ENCODE results near the gene OTOA.
"Not testable (repeated sequence)": the region's sequence is repeated elsewhere in the genome, so short reads cannot be mapped to it uniquely, and the experiment has no call there.

OTOA gene

DNA sequence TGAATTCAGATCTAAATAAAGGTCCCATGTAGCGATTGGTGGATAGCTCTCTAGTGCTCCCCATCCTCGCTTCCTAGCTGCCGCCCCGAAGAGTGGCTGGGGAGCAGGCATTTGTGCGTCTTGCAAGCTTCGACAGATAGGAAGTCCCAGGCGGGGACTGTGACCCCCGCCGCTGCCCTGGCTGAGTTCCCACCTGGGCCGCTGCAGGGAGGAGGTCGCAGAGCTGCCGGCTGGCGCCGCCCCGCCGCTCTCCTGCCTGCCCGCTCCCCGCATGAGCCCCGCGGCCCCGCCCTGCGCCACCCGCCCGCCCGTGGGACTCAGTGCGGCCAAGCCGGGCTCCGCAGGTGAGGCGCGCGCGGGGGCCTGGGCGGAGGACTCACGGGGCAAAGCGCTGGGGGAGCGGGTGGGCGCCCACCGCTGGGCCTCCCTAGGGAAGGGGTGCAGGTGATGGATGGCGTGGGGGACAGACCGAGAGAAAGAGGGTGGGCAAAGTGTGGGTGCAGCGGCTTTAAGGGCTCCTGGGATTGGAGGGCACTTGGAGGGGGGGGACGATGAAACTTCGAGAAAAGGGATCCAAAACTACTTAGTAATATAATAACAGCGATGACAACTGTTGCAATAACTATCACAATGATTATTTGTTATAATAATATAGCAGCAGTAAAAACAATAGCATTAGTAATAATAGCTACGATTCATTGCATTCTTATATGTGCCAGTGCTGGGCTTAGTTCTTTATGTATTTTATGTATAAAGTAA, at the start of gene OTOA:
Gene OTOA, plus strand, starts transcription at position 80 of the 759 bp plus-strand sequence. CDS start 14,547 bp downstream, outside the sequence.
- no peak for DNase-seq (ENCODE audit: extremely low spot score, insufficient read length, low read depth)
- no peak for FAIRE-seq

- DNase-seq (ENCODE audit: extremely low spot score, insufficient read length, low read depth) (no peak), FAIRE-seq (no peak)
Measured at GRCh38 chr16:21614896-21615295, 48.9 kb upstream of the OTOA start.

DNA sequence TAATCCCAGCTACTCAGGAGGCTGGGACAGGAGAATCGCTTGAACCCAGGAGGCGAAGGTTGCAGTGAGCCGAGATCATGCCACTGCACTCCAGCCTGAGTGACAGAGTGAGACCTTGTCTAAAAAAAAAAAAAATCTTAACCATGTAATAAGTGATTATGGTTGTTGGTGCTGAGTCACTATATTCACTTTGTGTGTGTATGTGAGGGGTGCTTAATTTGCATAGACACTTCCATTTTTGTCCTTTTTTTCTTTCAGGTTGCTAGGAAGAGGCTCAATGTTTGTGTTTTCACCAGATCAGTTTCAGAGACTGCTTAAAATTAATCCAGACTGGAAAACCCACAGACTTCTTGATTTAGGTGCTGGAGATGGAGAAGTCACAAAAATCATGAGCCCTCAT, 46.2 kb upstream of the OTOA start:
- DNase-seq (ENCODE audit: extremely low spot score, insufficient read length, low read depth) = no peak
- peak; percentile 18 for FAIRE-seq

GRCh38 chr16:21618281-21618680, 45.5 kb upstream of the OTOA start:
- DNase-seq (ENCODE audit: extremely low spot score, insufficient read length, low read depth) (no peak), FAIRE-seq (no peak)

DNA sequence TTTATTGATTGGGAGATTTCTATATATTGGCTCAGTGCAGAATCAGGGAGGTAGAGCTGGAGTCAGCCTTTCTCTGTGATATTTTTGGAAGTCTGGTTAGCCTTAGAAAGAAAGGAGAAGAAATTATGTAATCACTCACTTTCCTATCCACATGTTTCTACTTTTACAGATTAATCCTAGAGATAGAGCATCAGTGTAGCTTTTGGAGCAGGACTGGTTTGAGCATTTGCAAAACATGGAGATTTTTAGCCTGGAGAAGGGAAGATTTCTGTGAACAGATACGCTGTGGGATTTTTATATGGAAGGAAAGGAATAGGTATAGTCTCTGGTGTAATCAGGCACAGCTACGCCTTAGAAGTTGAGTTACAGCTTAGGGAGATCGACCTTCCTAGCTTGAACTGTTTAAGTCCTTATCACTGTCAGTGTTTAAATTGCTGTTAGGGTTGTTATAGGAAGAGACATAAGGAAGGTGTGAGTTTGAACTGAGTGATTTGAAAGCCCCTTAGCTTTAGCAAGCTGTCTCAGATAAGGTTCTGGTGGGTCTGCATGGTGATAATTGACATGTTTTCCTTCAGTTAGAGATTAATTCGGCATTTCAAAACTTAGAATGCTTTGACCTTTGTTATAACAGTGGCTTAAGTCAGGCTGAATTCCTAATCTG, 43.9 kb upstream of the OTOA start:
- FAIRE-seq (no peak), DNase-seq (ENCODE audit: extremely low spot score, insufficient read length, low read depth) (no peak)

- DNase-seq (ENCODE audit: extremely low spot score, insufficient read length, low read depth) (no peak), FAIRE-seq (no peak)
Measured at GRCh38 chr16:21620592-21620991, 43.2 kb upstream of the OTOA start.

DNA sequence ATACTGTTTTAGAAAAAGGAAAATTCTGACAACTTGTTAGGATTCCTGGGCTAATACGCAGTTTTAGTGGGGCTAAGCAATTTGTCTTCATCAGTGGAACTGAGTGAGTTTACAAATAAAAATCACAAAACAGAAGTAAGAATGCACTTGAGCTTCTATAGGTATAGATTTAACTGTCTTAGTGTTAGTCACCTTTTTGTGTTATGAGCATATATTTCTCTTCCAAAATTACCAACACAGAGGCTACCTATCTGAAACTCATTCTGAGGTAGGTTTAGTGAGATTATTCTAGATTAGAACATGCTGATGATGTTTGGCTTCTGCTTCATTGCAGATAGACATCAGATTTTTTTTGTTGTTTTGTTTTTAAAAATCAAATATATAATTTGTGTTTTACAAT, 41.2 kb upstream of the OTOA start:
- DNase-seq (ENCODE audit: extremely low spot score, insufficient read length, low read depth) (no peak), FAIRE-seq (no peak)

- FAIRE-seq (peak; percentile 29), DNase-seq (ENCODE audit: extremely low spot score, insufficient read length, low read depth) (no peak)
Measured at GRCh38 chr16:21625026-21625425, 38.7 kb upstream of the OTOA start.

- DNase-seq (ENCODE audit: extremely low spot score, insufficient read length, low read depth) (no peak), FAIRE-seq (no peak)
Measured at GRCh38 chr16:21626659-21627277, 37.0 kb upstream of the OTOA start.

GRCh38 chr16:21628121-21628726, 35.5 kb upstream of the OTOA start:
- no peak for FAIRE-seq
- DNase-seq (ENCODE audit: extremely low spot score, insufficient read length, low read depth) = no peak

DNA sequence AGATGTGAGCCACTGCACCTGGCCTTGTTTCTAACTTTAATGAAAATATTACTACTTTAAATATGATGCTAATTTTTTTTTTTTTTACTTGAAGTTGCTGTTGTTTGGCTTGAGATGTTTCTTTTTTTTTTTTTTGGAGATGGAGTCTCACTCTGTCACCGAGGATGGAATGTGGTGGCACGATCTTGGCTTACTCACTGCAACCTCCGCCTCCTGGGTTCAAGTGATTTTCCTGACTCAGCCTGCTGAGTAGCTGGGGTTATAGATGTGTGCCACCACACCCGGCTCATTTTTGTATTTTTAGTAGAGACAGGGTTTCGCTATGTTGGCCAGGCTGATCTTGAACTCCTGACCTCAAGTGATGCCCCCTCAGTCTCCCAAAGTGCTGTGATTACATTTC, 35.0 kb upstream of the OTOA start:
- no peak for FAIRE-seq
- DNase-seq (ENCODE audit: extremely low spot score, insufficient read length, low read depth) = no peak

GRCh38 chr16:21629616-21630539, 33.9 kb upstream of the OTOA start:
- not testable (repeated sequence) for DNase-seq (ENCODE audit: extremely low spot score, insufficient read length, low read depth); FAIRE-seq

DNA sequence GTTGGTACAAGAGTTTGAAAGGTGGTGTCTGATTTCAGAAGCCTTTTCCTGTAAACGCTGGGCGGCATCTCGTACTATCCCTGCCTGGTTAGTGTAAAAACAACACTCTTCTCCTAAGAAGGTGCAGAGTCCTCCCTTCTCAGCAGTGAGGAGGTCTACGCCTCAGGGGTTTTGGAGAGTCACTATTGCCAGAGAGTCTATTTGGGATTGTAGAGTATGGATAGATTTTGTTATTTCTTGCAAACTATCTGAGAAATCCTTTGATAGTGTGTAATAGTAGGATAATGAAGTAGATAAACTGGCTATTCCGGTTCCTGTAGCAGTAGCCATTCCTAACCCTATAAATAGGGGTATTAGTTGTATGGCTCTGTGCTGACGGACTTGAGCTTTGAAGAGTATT, 32.9 kb upstream of the OTOA start:
- DNase-seq (ENCODE audit: extremely low spot score, insufficient read length, low read depth); FAIRE-seq: not testable (repeated sequence)

GRCh38 chr16:21631376-21631775, 32.4 kb upstream of the OTOA start:
- DNase-seq (ENCODE audit: extremely low spot score, insufficient read length, low read depth); FAIRE-seq: not testable (repeated sequence)

DNA sequence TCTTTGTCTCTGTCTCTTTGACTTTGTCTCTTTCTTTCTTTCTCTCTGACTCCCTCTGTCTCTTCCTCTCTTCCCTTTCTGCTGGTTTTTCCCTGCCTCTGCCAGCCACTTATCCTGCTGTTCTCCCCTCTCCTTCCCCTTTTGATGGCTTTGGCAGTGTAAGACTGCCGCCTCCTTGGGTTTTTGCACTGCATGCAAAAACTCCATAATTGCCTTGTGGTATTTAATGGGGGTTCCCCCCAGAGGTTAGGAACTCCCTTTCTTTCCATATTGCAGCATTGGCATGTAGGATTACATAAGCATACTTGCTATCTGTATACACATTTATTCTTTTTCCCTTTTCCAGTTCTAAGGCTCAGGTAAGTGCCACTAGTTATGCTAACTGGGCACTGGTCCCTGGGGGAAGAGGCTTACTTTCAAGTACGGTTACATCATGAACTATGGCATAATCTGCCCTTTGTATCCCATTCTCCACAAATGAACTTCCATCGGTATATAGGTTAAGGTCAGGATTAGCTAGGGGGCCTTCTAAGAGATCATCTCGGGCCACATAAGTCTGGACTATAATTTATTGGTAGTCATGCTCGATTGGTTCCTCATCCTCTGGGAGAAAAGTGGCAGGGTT, 31.7 kb upstream of the OTOA start:
- FAIRE-seq; DNase-seq (ENCODE audit: extremely low spot score, insufficient read length, low read depth): not testable (repeated sequence)

DNA sequence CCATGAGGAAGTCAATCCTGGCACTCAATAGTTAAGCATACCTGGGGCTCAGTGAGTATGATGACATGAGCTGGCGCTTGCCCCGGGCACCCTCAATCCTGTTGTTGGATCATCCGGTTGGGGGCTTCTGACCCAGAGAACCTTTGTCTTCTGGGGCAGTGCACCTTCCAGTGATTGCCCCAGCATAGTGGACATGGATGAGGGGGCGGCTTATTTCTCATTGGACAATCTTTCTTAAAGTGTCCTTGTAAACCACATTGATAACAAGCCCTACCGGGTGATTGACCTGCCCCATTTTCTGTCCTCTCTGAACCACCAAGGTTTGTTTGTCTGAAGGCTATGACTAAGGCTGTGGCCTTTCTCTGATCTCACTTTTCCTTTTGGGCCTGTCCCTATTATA, 29.6 kb upstream of the OTOA start:
- no peak for FAIRE-seq

GRCh38 chr16:21635694-21636093, 28.1 kb upstream of the OTOA start:
- not testable (repeated sequence) for FAIRE-seq; DNase-seq (ENCODE audit: extremely low spot score, insufficient read length, low read depth)

More for the DNA sequence above, 29.6 kb upstream of the OTOA start:
- DNase-seq (ENCODE audit: extremely low spot score, insufficient read length, low read depth) = no peak

DNA sequence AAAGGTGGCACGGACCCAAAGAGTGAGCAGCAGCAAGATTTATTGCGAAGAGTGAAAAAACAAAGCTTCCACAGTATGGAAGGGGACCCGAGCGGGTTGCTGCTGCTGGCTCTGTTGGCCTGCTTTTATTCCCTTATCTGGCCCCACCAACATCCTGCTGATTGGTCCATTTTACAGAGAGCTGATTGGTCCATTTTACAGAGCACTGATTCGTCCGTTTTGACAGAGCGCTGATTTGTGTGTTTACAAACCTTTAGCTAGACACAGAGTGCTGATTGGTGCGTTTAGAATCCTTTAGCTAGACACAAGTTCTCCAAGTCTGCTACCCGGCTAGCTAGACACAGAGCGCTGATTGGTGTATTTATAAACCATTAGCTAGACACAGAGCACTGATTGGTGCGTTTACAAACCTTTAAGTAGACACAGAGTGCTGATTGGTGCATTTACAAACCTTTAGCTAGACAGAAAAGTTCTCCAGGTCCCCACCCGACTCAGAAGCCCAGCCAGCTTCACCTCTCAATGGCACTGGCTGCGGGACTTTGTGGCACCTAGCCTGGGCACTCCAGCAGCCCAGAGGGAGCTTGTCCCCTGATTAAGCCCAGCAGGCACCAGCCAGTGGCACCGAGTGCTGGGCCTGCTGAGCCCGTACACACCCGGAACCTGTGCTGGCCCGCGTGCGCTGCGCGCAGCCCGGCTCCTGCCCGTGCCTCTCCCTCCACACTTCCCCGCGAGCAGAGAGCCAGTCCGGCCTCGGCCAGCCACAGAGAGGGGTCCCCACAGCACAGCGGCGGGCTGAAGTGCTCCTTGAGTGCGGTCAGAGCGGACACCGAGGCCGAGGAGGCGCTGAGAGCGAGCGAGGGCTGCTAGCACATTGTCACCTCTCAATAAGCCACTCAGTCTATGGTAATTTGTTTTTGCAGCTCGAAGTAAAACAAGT, 26.5 kb upstream of the OTOA start:
- FAIRE-seq (no peak), DNase-seq (ENCODE audit: extremely low spot score, insufficient read length, low read depth) (no peak)
